Glutamatergic neuron (in vitro differentiated cells): ENCODE results near the gene CD2AP. TPM values are rescaled to one million over a fixed set of nuclear protein-coding genes. Genes with fewer than 3 reads are reported as not detected.
"Not testable (repeated sequence)": the region's sequence is repeated elsewhere in the genome, so short reads cannot be mapped to it uniquely, and the experiment has no call there.

Experiments
- DNase-seq: peaks from one replicate; pipeline ENCODE4 v3.0.0; 2022
- H3K27ac Mint-ChIP-seq: one replicate; pipeline ENCODE4 v1.8.0; 2020; ENCODE audit warnings: mild to moderate bottlenecking, mixed read lengths, inconsistent platforms; ENCODE audit not compliant: unreplicated experiment
- H3K27me3 Mint-ChIP-seq: one replicate; pipeline ENCODE4 v1.8.0; 2020; ENCODE audit warnings: mild to moderate bottlenecking, moderate library complexity, mixed read lengths, inconsistent platforms; ENCODE audit not compliant: unreplicated experiment
- H3K36me3 Mint-ChIP-seq: one replicate; pipeline ENCODE4 v1.8.0; 2020; ENCODE audit warnings: mild to moderate bottlenecking, mixed read lengths, inconsistent platforms; ENCODE audit not compliant: unreplicated experiment
- H3K4me1 Mint-ChIP-seq: one replicate; pipeline ENCODE4 v1.8.0; 2020; ENCODE audit warnings: mild to moderate bottlenecking, low read depth, mixed read lengths, inconsistent platforms; ENCODE audit not compliant: unreplicated experiment
- H3K4me3 Mint-ChIP-seq: one replicate; pipeline ENCODE4 v1.8.0; 2020; ENCODE audit warnings: mild to moderate bottlenecking, mixed read lengths, inconsistent platforms; ENCODE audit not compliant: unreplicated experiment
- H3K9me3 Mint-ChIP-seq: one replicate; pipeline ENCODE4 v1.8.0; 2020; ENCODE audit warnings: mild to moderate bottlenecking, moderate library complexity, mixed read lengths, inconsistent platforms; ENCODE audit not compliant: unreplicated experiment
- total RNA-seq: library from RNA; stranded (reverse); fragmentation: NEBNext Ultra II Directional; extraction: Animal tissue kit (Norgen Biotek cat#: 25700); gene quantifications from one replicate; pipeline ENCODE4 v1.2.1, GENCODE V29; 2021; ENCODE audit not compliant: unreplicated experiment
- TF ChIP-seq, protein P1 (sequence below): fragments of 200-600 bp; sonication (generic); IDR thresholded peaks from one replicate; pipeline ENCODE4 v1.5.0; 2021; ENCODE audit not compliant: partially characterized antibody, unreplicated experiment

Gene CD2AP
- total RNA-seq, 1 donor from 2014 or later, result 14.9 TPM

DNA sequence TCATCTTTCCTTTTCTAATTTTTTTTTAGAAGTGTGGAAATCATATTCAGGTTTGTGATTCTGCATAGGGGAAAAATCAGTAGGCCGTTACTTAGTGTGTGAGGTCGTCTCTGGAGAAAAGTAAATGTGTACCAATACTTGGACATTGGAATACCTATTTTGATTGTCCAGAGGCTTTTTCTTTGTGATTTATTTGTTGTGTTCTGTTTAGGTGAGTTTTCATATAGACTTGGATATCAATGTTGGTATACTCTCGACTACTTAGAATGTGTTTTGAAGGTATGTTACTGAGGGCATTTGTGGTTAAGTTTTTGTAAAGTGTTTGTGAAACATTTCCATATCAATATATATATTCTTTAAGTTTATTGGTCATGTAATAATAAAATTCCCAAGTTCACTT lies 2.3 kb downstream of the CD2AP start:
- H3K4me3 Mint-ChIP-seq, result peak overlapping the region; percentile 97
- H3K36me3 Mint-ChIP-seq, result no peaks in the 10 kb centered on the region
- TF ChIP-seq, protein P1, sequence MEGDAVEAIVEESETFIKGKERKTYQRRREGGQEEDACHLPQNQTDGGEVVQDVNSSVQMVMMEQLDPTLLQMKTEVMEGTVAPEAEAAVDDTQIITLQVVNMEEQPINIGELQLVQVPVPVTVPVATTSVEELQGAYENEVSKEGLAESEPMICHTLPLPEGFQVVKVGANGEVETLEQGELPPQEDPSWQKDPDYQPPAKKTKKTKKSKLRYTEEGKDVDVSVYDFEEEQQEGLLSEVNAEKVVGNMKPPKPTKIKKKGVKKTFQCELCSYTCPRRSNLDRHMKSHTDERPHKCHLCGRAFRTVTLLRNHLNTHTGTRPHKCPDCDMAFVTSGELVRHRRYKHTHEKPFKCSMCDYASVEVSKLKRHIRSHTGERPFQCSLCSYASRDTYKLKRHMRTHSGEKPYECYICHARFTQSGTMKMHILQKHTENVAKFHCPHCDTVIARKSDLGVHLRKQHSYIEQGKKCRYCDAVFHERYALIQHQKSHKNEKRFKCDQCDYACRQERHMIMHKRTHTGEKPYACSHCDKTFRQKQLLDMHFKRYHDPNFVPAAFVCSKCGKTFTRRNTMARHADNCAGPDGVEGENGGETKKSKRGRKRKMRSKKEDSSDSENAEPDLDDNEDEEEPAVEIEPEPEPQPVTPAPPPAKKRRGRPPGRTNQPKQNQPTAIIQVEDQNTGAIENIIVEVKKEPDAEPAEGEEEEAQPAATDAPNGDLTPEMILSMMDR, result no peak
- no peak for DNase-seq
- peaks cover 3% of the 10 kb centered on the region for H3K27me3 Mint-ChIP-seq
- peaks cover 7% of the 10 kb centered on the region for H3K9me3 Mint-ChIP-seq
- peaks cover 24% of the 10 kb centered on the region for H3K4me1 Mint-ChIP-seq
- H3K27ac Mint-ChIP-seq, result no peak overlapping the region

DNA sequence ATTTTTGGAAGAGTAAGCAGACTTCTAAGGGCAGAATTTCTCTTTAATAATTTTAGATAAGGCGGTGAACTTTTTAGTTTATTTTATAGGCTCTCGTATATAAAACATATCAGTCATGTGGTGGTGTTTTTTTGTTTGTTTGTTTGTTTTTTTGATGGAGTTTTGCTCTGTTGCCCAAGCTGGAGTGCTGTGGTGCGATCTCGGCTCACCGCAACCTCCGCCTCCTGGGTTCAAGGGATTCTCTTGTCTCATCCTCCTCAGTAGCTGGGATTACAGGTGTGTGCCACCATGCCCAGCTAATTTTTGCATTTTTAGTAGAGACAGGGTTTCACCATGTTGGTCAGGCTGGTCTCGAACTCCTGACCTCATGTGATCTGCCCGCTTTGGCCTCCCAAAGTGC lies 3.6 kb downstream of the CD2AP start:
- not testable (repeated sequence) for H3K27ac Mint-ChIP-seq, DNase-seq, H3K9me3 Mint-ChIP-seq, H3K27me3 Mint-ChIP-seq, H3K36me3 Mint-ChIP-seq, H3K4me3 Mint-ChIP-seq
- peaks cover 28% of the 10 kb centered on the region for H3K4me1 Mint-ChIP-seq

DNA sequence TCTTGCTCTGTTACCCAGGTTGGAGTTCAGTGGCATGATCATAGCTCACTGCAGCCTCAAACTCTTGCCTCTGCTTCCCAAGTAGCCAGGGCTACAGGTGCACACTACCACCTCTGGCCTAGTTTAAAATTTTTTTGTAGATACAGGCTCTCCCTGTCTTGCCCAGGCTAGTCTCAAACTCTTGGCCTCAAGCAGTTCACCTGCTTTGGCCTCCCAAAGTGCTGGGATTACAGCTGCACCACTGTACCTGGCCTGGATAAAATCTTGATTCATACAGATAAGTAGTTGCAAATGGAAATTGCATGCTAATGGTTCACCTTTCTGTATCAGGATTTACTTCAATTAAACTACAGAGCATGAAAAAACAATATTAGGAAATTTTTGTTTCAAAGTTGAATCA lies 4.2 kb downstream of the CD2AP start:
- TF ChIP-seq, protein P1, result no peak
- peaks cover 7% of the 10 kb centered on the region for H3K9me3 Mint-ChIP-seq
- H3K4me1 Mint-ChIP-seq, result peaks cover 28% of the 10 kb centered on the region
- H3K4me3 Mint-ChIP-seq, result no peak overlapping the region
- DNase-seq, result no peak
- no peak overlapping the region for H3K27ac Mint-ChIP-seq
- peaks cover 3% of the 10 kb centered on the region for H3K27me3 Mint-ChIP-seq
- H3K36me3 Mint-ChIP-seq, result no peaks in the 10 kb centered on the region

DNA sequence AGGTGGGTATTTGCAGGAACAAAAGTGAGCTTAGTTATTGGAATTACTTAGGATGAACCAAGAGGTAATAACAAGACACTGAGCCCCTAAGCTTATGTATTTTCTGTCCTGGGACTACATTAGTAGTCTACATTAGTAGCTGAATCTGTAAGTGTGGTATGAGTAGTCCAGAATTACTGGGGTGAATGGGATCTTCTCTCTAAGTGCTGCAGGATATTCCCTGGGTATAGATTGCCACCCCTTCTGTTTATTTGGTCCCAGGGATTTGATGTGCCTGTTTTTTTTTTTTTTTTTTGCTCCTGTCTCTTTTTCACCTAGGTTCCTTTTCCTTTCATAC lies 5.9 kb downstream of the CD2AP start:
- Mint-ChIP-seq H3K9me3 (peaks cover under 1% of the 10 kb centered on the region), H3K4me3 (no peak overlapping the region), H3K4me1 (peaks cover 26% of the 10 kb centered on the region), H3K36me3 (no peaks in the 10 kb centered on the region), H3K27ac (peak overlapping the region; percentile 7), H3K27me3 (peaks cover under 1% of the 10 kb centered on the region)
- TF ChIP-seq, protein P1, result no peak
- no peak for DNase-seq

DNA sequence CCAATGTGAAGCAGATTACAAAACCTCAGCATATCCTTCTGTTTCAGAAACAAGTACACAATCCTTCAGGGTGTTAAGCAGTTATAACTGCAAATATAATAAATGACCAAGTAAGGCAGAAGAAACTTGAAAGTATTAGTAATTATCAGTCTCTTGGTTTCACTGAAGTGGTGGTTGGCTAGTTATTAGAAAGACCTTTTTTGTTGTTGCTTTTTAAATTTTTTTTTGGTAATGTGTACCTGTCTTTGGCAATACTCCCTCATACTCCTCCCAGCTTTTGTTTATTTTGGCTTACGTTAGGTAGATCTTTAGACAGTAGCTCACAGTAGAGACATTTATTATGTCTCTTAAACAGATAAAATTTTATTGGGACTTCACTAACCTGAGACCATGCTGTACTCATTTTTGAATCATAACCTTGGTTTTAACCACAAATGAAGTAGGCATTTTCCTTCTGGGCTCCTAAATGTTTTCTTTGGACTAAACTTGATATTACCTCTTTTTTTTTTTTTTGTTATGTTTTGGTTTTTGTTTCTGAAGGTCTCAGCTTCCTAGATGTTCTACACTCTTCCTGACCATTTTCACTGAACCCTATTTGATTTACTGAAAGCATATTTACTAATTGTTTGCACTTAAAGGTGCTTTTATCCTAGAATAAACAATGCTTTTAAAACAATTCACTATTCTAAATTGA lies 6.4 kb downstream of the CD2AP start:
- Mint-ChIP-seq H3K4me1 (peaks cover 22% of the 10 kb centered on the region), H3K4me3 (no peak overlapping the region), H3K27ac (no peak overlapping the region), H3K9me3 (no peaks in the 10 kb centered on the region), H3K36me3 (no peaks in the 10 kb centered on the region), H3K27me3 (no peaks in the 10 kb centered on the region)
- no peak for DNase-seq
- TF ChIP-seq, protein P1, result no peak
